Measurements from ENCODE around the gene THSD7B.

- TF ChIP-seq CTCF (IDR thresholded peaks at IDR 0.05) (no peak), POLR2A (IDR thresholded peaks at IDR 0.05) (no peak), EP300 (IDR thresholded peaks at IDR 0.05) (no peak)
These were observed 386.4 kb downstream of the THSD7B start for GRCh38 chr2:137151731-137152130.
